NCI-H2081 treated with DMSO at 0.1 percent for 48 hours (cell line): ENCODE data around the gene KCNK5.

Experiments
- DNase-seq: peaks from one replicate; lab custom pipeline; 2025; lab: John Stamatoyannopoulos, UW

The KCNK5 gene

GRCh38 chr6:39215640-39216158 lies 13.6 kb downstream of the KCNK5 start:
- no peak for DNase-seq

- DNase-seq: no peak
Measured at GRCh38 chr6:39214846-39215639, 14.2 kb downstream of the KCNK5 start.

DNA sequence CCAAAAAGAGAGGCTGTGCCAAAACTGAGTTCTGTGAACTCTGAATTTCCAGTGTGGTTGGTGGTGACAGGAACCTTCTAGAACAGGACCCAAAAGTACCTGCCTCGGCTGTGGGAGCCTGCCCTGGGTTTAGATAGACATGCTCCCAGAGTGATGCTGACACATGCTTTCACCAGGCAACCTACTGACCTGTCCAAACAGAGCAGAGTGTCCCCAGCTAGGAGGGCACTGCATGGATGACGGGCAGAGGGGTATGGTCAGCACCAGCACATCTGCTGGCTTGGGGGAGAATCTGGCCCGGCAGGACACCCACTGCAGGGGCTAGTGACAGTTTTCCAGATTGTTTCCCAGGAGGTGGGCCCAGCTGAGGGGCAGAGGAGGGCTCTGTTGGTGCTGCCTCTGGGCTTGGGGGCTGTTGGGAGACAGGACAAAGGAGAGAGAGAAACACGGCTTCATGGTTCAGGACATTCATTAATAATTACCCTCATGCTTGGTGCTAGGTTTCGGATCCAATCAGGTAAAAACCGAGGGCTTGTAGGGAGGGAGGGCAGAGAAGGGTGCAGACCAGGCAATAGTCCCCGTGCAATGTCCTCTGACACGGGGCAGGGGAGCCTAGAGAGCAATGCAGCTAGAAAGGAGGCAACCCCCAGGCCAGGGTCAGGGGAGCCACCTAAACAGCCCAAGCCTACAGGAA lies 15.0 kb downstream of the KCNK5 start:
- no peak for DNase-seq

- DNase-seq: no peak
Measured at GRCh38 chr6:39213195-39213920, 15.9 kb downstream of the KCNK5 start.

DNA sequence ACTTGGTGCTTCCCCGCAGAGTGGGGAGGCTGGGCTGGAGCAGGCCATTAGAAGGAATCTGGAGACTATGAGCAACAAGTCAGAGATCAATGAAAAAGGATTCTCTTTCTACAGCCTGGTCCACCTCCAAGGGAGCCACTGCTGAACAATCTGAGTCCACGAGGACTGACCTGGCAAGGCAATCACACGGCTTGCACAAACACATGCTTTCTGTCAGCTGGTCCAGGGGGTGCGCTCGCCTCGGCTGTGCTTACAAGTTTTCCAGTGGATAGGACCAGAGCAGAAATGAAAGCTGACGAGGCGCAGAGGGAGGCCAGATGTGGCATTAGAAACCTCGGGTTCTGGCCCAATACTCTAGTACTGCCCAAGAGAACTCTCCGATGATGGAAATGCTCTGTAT lies 18.1 kb downstream of the KCNK5 start:
- no peak for DNase-seq

- DNase-seq: no peak
Measured at GRCh38 chr6:39210450-39210849, 18.8 kb downstream of the KCNK5 start.

- no peak for DNase-seq
Measured at GRCh38 chr6:39209911-39210310, 19.4 kb downstream of the KCNK5 start.

DNA sequence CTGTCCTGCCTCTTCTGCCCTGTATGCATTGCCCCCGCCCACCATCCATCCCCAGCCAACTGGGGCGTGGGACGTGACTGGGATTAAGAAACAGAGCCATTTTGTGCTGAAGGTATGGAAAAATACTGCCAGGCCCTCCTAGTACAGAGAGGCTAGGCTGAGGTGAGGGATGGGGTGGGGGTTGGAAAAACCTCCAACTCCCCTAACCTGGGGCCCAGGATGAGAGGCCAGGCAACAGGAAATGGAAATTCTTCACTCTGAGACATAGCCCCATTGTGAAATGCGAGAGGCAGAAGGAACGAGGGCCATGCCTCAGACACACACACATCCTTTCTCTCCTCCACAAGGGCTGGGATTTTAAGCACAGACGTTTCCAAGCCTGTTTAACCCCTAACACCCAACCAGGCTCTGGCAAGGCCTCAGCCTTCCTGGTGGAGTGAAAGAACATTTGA lies 19.9 kb downstream of the KCNK5 start:
- DNase-seq: no peak

DNA sequence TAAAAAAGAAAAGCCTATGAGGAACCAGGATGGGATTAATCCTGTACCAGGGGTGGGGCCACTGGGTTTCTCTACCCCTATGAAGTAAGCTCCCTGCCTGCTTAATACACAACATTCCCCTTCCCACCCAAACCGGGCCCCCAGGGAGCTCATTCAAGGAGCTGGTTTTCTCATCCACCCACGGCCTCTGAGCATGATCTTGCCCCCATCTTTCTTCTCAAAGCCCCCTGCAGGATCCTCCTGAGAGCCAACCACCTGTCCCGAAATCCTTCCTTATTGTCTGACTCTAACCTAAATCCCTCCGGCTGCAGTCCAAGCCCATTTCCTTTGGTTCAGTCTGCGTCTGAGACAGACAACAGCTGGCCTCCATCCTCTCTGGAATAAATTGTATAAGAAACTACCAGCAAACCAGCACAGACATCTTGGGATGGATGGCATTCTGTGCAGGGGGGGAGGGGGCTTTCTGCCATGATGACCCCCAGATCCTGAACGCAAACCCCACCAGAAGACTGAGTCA lies 21.0 kb downstream of the KCNK5 start:
- DNase-seq: no peak

DNA sequence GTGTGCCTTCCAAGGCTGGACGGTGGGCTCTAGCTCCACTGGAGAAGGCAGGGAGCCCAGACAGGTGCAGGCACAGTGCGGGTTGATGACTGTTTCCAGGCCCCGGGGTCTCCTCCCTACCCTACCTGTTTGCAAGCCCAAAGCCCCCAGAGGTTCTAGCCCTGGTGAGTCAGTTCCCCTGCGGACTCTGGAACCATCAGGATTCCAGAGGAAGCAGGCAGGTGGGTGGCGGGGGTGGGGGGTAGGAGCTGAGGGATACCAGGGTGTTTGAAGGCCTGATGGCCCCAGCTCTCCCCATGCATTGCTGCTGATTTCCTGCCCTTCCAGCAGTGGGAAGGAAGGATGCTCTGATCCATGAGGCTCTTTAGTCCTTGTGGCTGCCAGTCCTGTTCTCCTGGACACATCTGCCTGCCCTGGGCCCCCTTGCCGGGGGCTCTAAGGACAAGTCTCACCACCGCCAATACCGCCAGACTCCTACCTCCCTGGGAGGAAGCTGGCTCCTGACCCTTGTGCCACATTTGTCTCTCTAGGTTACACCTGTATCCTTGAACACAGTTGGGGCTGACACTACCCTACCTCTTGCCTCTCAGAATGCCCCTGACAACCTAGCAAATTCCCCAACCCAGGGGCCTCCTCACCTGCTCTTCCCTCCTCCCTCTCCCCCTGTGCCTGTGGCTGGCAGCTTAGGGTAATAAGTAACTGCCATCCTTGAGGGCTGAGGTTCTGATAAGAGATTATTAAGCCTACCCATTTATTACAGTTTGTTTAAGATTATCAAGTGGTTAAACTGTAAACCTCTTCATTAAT lies 21.7 kb downstream of the KCNK5 start:
- no peak for DNase-seq

DNA sequence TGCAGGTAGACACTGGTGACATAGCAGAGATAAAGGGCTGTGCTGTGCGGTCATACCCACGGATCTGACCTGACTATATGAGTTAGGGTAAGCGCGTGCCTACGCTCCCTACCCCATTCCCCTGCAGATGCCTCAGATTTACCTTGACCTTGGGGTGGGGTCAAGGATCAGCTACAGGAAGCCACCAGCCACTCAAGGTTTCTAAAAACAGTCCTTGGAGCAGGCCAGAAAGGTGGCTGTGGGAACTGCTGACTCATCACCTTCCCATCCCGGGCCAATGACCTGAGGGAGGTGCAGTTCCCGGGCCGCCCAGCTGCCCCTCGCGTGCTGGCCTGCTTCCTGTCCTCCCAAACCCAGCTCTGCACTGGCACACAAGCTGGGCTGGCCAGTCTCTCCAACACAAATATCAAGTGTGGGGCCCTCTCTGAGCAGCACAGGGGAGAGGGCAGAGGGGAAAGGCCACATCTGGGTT lies 23.0 kb downstream of the KCNK5 start:
- DNase-seq: no peak

- DNase-seq: no peak
Measured at GRCh38 chr6:39204646-39205244, 24.5 kb downstream of the KCNK5 start.

- no peak for DNase-seq
Measured at GRCh38 chr6:39204160-39204495, 25.1 kb downstream of the KCNK5 start.

DNA sequence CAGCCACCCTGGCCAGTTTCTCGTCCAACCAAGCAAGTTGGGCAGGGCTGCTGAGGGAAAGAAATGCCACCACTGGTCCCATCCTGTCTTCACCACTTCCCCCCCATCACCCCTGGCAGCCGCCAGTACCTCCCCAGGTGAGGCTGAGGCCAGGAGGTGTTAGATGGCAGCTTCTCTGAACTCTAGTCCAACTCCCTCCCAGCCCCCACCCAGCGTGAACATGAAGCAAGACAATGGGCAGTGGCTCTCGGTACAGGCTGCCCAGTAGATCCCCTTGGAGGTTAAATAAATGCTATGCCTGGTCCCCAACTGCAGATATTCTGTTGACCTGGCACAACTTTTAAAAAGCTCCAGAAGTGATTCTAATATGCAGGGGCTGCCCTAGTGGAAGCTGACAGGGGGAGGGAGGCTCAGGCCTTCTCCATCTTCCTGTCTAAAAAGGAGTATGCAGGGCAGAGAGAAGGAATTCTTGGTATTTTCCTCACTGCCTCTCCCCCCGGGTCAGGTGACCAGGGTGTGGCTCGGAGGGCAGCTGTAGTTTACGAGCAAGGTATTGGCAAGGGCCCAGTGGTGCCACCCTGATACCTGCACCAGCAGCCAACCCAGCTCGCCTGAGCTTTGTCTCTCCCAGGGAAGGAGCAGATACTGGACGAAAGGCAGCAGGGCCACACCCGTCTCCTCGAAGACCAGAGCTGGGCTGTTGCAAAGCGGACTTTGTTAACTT lies 25.7 kb downstream of the KCNK5 start:
- DNase-seq: no peak

GRCh38 chr6:39202166-39202565 lies 27.1 kb downstream of the KCNK5 start:
- DNase-seq: no peak

DNA sequence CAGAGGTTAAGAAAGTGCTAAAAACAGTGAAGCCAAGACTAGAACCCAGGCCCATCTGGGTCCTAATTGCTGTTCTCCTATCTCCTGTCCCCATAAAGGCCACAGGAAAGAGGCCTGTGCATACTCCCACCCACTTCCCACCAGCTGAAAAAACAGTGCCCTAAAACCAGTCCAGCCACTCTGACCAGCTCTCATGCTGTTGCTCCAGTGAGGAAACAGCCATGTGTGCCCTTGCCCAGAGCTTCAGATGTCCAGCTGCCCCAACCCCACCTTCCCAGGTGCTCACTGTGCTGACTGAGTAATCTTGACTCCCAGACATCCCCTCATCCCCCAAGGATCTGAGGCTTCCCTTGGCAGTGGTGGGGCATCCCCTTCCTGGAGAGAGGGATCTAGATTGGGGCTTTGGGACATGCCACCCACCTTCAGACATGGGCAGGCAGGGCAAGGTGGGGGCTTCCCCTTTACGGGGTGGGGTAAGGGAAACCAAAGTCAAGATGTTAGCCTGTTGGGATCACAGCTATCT lies 28.7 kb downstream of the KCNK5 start:
- DNase-seq: no peak

DNA sequence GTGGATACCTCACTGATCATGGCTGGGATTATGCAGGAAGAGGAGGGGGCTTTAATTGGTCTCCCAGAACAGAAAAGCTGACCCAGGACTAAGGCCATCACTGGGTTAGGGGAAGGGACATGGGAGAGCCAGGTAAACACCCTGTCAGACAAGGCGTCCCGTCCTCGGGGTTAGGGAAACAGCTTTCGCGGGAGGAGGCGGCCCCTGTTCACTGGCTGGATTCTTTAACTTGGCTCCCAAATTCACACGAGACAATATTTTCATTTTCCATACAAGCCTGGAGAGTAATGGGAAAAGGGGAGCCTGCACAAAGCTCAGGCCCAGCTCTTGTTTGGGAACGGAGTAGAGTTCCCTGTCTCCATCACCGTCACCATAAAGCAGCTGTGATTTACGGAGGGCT lies 29.3 kb downstream of the KCNK5 start:
- DNase-seq: no peak

DNA sequence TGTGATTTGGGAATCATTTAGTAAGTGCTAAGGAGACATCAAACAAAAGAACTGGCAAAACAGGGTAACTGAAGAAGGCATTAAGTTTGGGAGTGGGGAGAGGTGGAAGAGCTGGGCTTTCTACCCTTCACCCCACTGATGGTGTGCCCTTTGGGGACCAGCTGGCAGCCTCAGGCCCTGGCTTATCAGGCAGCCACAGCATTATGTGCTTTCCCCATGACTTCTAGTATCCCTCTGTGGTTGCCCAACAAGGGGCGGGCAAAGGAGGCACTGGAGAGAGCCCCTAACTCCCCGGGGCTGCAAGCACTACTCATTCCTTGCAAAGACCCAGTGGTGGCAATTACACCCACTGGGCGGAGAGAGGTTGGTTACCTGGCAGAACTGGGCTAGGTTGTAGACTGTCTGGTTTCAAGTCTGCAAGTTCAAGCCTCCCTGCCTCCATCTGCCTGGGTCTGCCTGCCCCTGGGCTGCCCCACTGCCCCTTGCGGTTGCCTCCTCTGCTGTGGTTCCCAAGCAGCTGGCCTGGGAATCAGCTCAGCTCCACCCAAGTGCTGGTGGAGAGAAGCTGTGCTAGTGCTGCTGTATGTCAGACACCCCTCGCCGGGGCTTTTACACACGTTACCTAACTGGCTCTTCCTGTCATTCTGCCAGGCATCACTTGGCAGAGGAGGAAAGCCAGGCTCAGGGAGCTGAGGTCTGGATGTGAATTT lies 29.9 kb downstream of the KCNK5 start:
- no peak for DNase-seq

GRCh38 chr6:39198528-39198927 lies 30.7 kb downstream of the KCNK5 start:
- no peak for DNase-seq
